ENCODE data around the gene IL1RN.

DNA sequence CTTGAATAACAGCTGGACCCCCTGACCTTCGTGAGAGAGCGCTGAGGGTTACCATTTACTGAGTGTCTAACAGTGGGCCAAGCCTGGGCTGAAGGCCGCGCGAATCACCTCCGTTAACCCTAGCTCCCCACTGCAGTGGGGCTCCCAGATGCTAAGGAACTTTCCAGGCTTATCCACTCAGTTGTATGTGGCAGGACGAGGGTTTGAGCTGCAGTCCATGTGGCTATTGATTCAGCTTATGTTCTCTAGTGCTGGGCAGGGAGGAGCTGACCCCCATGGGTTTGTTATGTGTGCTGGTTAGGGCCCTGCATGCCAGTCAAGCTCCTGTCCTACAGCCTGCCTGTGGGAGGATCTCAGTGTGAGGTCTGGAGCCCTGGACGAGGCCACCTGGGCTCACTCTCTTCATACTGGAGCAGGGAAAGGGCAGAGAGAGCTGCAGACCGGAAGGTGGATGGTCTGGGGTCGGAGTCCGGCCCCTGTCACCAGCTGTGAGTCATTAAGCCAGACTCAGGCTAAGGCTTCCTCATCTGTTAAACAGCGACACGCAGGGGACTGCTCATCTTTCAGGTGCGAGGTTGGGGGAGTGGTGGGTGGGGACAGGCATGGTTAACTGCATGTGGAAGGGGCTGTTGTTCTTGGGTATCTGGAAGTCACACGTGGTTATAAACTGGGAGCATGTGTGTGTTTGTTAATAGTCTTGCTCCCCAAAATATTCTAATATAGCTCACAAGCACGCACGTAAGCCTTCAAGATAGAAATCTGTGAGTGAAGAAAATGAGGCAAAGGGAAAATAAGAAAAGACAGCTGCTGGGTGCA lies 52.9 kb downstream of the IL1RN start:
- TF ChIP-seq, protein P1, sequence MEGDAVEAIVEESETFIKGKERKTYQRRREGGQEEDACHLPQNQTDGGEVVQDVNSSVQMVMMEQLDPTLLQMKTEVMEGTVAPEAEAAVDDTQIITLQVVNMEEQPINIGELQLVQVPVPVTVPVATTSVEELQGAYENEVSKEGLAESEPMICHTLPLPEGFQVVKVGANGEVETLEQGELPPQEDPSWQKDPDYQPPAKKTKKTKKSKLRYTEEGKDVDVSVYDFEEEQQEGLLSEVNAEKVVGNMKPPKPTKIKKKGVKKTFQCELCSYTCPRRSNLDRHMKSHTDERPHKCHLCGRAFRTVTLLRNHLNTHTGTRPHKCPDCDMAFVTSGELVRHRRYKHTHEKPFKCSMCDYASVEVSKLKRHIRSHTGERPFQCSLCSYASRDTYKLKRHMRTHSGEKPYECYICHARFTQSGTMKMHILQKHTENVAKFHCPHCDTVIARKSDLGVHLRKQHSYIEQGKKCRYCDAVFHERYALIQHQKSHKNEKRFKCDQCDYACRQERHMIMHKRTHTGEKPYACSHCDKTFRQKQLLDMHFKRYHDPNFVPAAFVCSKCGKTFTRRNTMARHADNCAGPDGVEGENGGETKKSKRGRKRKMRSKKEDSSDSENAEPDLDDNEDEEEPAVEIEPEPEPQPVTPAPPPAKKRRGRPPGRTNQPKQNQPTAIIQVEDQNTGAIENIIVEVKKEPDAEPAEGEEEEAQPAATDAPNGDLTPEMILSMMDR (IDR thresholded peaks at IDR 0.05): no peak
- TF ChIP-seq REST (IDR thresholded peaks at IDR 0.05; ENCODE audit: insufficient read depth in 1 of 2, low read depth in 2 of 2, low read length in 1 of 2): no peak
